AG04449 (cell line): ENCODE results near the gene PSD2.

ENCODE experiments used
- CTCF ChIA-PET: fragments of 350-600 bp; formaldehyde crosslinking; extraction: SDS; loops from one replicate; lab custom pipeline; 2021; ENCODE audit warnings: antibody characterized with exemption; lab: Yijun Ruan, JAX
- POLR2A ChIA-PET: fragments of 400-600, 350-600 bp; formaldehyde crosslinking; extraction: SDS; loops from one replicate; lab custom pipeline; 2020; ENCODE audit warnings: antibody characterized with exemption, inconsistent platforms; lab: Yijun Ruan, JAX
- DNase-seq: peaks from one replicate; pipeline ENCODE4 v3.0.0-alpha.2; 2010; ENCODE audit warnings: low read depth, low spot score
- H3K4me3 ChIP-seq: 2 replicates; pipeline ENCODE4 v1.5.1; 2011; ENCODE audit warnings: low read depth, mild to moderate bottlenecking, control low read depth, low read length
- TF ChIP-seq, protein P1 (sequence below): IDR thresholded peaks from one replicate; pipeline ENCODE4 v1.5.1; 2011; ENCODE audit warnings: mild to moderate bottlenecking, moderate library complexity, low read length, control low read depth, inconsistent platforms; ENCODE audit not compliant: insufficient read depth; ENCODE audit errors: missing control alignments

The PSD2 gene

DNA sequence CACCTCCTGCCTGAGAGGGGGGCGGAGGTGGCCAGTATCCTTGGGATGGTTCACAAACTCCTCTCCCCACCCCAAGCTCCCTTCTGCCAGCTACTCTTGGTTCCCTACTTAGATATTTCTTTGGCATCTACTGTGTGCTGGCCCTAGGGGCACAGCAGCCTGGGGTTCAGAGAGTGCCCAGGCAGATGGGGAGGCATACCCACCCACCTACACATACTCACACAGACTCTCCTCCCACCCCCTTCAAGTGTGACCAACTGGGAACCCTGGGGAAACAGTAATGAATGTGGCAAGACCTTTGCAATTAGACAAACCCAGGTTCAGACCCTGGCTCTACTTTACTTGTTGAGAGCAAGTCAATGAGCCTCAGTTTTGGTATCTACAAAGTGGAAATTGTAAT, 44.4 kb upstream of the PSD2 start:
- TF ChIP-seq, protein P1, sequence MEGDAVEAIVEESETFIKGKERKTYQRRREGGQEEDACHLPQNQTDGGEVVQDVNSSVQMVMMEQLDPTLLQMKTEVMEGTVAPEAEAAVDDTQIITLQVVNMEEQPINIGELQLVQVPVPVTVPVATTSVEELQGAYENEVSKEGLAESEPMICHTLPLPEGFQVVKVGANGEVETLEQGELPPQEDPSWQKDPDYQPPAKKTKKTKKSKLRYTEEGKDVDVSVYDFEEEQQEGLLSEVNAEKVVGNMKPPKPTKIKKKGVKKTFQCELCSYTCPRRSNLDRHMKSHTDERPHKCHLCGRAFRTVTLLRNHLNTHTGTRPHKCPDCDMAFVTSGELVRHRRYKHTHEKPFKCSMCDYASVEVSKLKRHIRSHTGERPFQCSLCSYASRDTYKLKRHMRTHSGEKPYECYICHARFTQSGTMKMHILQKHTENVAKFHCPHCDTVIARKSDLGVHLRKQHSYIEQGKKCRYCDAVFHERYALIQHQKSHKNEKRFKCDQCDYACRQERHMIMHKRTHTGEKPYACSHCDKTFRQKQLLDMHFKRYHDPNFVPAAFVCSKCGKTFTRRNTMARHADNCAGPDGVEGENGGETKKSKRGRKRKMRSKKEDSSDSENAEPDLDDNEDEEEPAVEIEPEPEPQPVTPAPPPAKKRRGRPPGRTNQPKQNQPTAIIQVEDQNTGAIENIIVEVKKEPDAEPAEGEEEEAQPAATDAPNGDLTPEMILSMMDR = no peak
- ChIA-PET POLR2A (no interaction called here), CTCF (interaction anchor here (2.0 to 6.4 kb wide), 3 partner anchors 8 to 117 kb away, joined by 6 to 58 read pairs (median 45); no protein-coding TSS in a partner anchor)
- DNase-seq = no peak
- H3K4me3 ChIP-seq = no peak overlapping the region

DNA sequence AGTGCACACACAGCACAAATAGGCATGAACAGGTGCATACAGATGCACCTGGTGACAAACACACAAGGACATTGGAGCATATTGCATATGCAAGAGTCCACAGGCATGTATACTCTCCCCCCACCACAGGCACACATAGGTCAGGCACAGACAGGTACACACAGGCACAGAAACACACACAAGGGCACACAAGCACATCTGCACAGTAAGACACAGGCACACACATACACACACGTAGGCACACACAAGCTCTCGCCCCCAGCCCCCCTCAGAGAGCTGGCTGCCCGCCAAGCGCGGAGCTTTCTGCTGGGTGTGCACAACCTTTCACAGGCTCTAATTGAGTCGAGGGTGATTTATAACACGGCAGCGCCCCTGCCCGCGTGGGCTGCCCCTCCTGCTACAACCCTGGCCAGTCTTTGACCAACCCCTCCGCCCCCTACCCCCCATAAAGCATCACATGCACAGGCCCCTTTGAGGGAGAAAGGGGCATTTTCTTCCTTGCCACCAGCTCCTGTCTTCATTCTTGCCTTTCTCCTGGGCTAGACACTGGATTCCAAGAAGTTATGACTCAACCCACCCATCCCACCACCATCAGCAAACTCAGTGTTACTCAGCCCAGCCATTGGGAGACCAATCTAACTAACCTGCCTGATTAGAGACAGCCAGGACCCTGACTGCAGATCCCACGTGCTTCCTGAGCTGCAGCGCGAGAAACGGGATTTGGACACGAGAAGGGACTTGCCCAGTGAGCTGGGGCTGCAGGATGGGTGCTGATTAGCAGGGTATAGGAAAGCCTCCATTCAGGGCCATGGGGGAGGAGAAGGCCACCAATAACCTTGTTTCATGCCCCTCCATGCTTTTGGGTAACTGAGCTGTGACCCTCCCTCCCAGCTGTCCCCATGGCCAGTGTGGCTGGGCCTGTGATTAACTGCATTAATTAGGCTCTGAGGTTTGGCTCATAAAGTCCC, 42.8 kb upstream of the PSD2 start:
- DNase-seq = no peak
- POLR2A ChIA-PET = interaction anchor here (0.6 to 0.7 kb wide), 2 partner anchors 101 to 103 kb away, joined by 3 read pairs; no protein-coding TSS in a partner anchor

DNA sequence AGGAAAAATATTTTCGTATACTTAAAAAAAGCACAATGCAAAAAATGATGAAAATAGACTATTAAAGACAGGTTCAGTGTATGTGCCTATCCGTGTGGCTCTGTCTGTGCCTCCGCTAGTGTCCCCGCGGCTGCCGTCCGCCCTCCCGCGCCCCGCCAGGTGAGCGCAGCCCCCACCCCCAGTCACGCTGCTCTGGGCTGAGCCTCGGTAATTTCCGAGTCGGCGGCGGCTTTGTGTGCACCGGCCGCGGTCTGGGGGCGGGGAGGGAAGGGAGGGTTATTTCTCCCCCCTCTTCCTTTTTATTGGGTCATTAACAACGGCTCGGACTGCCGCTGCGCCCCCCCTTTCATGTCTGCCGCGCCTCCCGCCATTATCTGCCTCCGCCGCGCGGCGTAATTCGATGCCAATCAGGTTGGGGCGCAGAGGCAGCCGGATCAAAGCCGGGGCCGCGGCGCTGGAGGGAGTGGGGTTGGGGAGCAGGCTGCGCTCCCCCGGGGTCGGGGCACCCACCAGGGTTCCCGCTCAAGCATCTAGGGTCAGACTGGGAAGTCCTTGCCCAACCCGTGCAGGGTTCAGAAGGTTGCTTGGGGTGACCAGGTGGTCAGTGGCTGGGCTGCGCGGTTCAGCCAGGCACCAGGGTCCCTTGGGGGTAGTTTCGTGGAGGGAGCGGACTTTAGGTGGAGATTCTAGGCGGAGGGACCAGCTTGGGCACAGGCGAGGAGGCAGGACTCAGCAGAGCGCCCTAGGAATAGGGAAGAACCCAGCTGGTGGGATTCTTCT, 39.5 kb upstream of the PSD2 start:
- CTCF ChIA-PET = interaction anchor here (0.9 to 17.3 kb wide), 6 partner anchors 10 to 123 kb away, joined by 3 to 795 read pairs (median 16); no protein-coding TSS in a partner anchor
- H3K4me3 ChIP-seq = peak overlapping the region; percentile 30
- no peak for DNase-seq
- TF ChIP-seq, protein P1 = no peak
- POLR2A ChIA-PET = no interaction called here

More for the DNA sequence above, 42.8 kb upstream of the PSD2 start:
- TF ChIP-seq, protein P1 = no peak
- CTCF ChIA-PET = interaction anchor here (0.7 to 6.4 kb wide), 9 partner anchors 10 to 121 kb away, joined by 3 to 58 read pairs (median 6); no protein-coding TSS in a partner anchor
- no peak overlapping the region for H3K4me3 ChIP-seq

DNA sequence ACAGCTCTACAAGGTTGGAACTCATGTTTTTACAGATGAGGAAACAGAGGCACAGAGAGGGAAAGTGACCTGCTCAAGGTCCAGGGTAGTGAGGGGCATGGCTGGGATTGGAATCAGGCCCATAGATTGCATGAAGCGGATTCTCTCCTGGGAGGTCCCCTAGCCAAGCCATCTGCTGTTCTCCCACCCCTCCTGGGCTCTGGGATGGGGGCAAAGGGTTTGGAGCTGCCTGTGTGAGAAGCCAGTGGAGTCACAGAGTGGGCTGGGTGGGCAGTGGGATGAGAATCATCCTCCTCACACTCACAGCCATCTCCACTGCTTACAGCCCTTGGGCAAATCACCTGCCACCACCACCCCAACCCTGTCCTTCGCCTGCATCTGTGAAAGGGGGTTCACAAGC, 38.6 kb upstream of the PSD2 start:
- no peak for DNase-seq
- ChIA-PET POLR2A (no interaction called here), CTCF (interaction anchor here (0.9 to 17.3 kb wide), 5 partner anchors 9 to 124 kb away, joined by 3 to 795 read pairs (median 13); no protein-coding TSS in a partner anchor)
- no peak overlapping the region for H3K4me3 ChIP-seq
- TF ChIP-seq, protein P1 = no peak

DNA sequence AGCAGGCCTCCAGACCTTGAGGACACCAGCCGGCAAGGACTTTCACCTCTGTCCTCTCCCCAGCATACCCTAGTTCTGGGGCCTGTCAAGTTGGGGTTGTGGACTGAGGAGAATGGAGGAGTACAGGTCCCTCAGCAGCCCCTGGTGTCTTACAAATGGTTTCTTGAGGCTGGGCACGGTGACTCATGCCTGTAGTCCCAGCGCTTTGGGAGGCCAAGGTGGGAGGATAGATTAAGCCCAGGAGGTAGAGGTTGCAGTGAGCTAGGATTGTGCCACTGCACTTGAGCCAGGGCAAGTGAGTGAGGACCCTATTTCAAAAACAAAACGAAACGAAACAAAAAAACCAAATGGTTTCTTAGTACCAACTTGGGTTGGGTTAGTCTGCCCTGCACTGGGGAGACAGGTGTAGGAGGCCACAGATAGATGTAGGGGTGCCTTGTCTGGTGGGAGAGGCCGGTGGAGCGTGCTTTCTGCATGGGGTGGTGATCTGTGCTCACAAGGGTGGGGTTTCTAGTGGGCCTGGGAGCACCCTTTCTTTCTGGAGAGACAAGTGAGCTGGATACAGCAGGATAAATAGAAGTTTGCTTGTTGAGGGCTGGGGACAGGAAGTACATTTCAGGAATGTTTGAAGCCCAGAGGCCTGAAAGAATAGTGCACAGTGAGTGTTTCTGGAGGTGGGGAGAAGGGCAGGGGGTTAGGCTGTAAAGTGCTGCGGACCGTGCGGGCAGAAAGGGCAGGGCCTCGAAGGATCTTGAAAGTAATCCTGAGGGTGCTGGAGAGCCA, 37.7 kb upstream of the PSD2 start:
- no peak for DNase-seq
- no peak overlapping the region for H3K4me3 ChIP-seq
- TF ChIP-seq, protein P1 = no peak
- POLR2A ChIA-PET = no interaction called here
- CTCF ChIA-PET = interaction anchor here (0.9 to 17.3 kb wide), 7 partner anchors 8 to 124 kb away, joined by 3 to 795 read pairs (median 11); no protein-coding TSS in a partner anchor
